GM21381 (cell line): ENCODE measurements around the gene CYP27B1.

ENCODE experiments used
- ATAC-seq: cut with Tn5 transposase; IDR thresholded peaks from one replicate; pipeline ENCODE4 v1.9.1; 2021; ENCODE audit warnings: mild to moderate bottlenecking, moderate library complexity; ENCODE audit not compliant: unreplicated experiment

The CYP27B1 gene

GRCh38 chr12:57766464-57767304 lies at the start of gene CYP27B1:
Gene CYP27B1 (minus strand): TSS chr12:57767078. CDS start chr12:57767041, 37 bp downstream.
- no peak for ATAC-seq

- no peak for ATAC-seq
Measured at GRCh38 chr12:57816001-57816854, 49.4 kb upstream of the CYP27B1 start.

GRCh38 chr12:57815177-57816000 lies 48.5 kb upstream of the CYP27B1 start:
- no peak for ATAC-seq

- no peak for ATAC-seq
Measured at GRCh38 chr12:57813971-57814772, 47.3 kb upstream of the CYP27B1 start.

- ATAC-seq = no peak
Measured at GRCh38 chr12:57813111-57813970, 46.5 kb upstream of the CYP27B1 start.

- ATAC-seq = no peak
Measured at GRCh38 chr12:57811028-57811755, 44.3 kb upstream of the CYP27B1 start.

- ATAC-seq = no peak
Measured at GRCh38 chr12:57810450-57810849, 43.6 kb upstream of the CYP27B1 start.

- ATAC-seq = no peak
Measured at GRCh38 chr12:57809425-57809824, 42.5 kb upstream of the CYP27B1 start.

GRCh38 chr12:57808351-57808750 lies 41.5 kb upstream of the CYP27B1 start:
- ATAC-seq = no peak

- ATAC-seq = no peak
Measured at GRCh38 chr12:57807285-57807684, 40.4 kb upstream of the CYP27B1 start.

- no peak for ATAC-seq
Measured at GRCh38 chr12:57806677-57807076, 39.8 kb upstream of the CYP27B1 start.

GRCh38 chr12:57803319-57803893 lies 36.5 kb upstream of the CYP27B1 start:
- ATAC-seq = no peak

GRCh38 chr12:57802607-57803006 lies 35.7 kb upstream of the CYP27B1 start:
- ATAC-seq = no peak

- ATAC-seq = no peak
Measured at GRCh38 chr12:57800965-57801364, 34.1 kb upstream of the CYP27B1 start.

GRCh38 chr12:57797933-57798332 lies 31.1 kb upstream of the CYP27B1 start:
- ATAC-seq = no peak

GRCh38 chr12:57796996-57797395 lies 30.1 kb upstream of the CYP27B1 start:
- no peak for ATAC-seq

- no peak for ATAC-seq
Measured at GRCh38 chr12:57795354-57795753, 28.5 kb upstream of the CYP27B1 start.

- ATAC-seq = no peak
Measured at GRCh38 chr12:57793920-57794319, 27.0 kb upstream of the CYP27B1 start.
